H1 (cell line): ENCODE results near the gene BBS9.

ENCODE experiments used
- BRCA1 ChIP-seq: IDR thresholded peaks from 2 replicates; pipeline ENCODE4 v1.6.1; 2012; ENCODE audit warnings: low read depth, low read length, improper control_type of control experiment
- EGR1 ChIP-seq: IDR thresholded peaks from 2 replicates; pipeline ENCODE4 v1.6.1; 2011; ENCODE audit warnings: low read depth, low read length, borderline replicate concordance
- EZH2 ChIP-seq: fragments of 200-600 bp; sonication (generic); IDR thresholded peaks from 2 replicates; pipeline ENCODE4 v1.7.1; 2012; ENCODE audit warnings: low read depth, mild to moderate bottlenecking, moderate library complexity, low read length, inconsistent platforms; ENCODE audit not compliant: severe bottlenecking
- HDAC6 ChIP-seq: IDR thresholded peaks from one replicate; pipeline ENCODE4 v1.7.1; 2012; ENCODE audit warnings: low read depth, mild to moderate bottlenecking, inconsistent platforms, low read length, moderate library complexity
- POLR2A ChIP-seq, 2 experiments: IDR thresholded peaks; 1 replicate in 1 of 2; 2 replicates in 1 of 2; pipeline ENCODE4 v1.6.1; 2011; ENCODE audit warnings: low read depth in 2 of 2, low read length in 2 of 2, mild to moderate bottlenecking in 2 of 2; ENCODE audit errors: control extremely low read depth in 1 of 2
- POLR2AphosphoS5 ChIP-seq: IDR thresholded peaks from 2 replicates; pipeline ENCODE4 v1.6.1; 2011; ENCODE audit warnings: low read depth, low read length
- TBP ChIP-seq: IDR thresholded peaks from 2 replicates; pipeline ENCODE4 v1.6.1; 2011; ENCODE audit warnings: low read depth, low read length, improper control_type of control experiment
- TEAD4 ChIP-seq: IDR thresholded peaks from 2 replicates; pipeline ENCODE4 v1.6.1; 2012; ENCODE audit warnings: low read depth, low read length, inconsistent platforms, mixed read lengths
- TF ChIP-seq, protein P1 (sequence below), 3 experiments: IDR thresholded peaks; 1 replicate in 2 of 3; 2 replicates in 1 of 3; pipeline versions ENCODE4 v1.5.1 to v1.6.1; 2011; ENCODE audit warnings: low read length in 3 of 3, mild to moderate bottlenecking in 3 of 3, inconsistent platforms in 2 of 3, low read depth in 1 of 3, moderate library complexity in 1 of 3; ENCODE audit not compliant: insufficient read depth in 1 of 3; ENCODE audit errors: control extremely low read depth in 1 of 3
- TF ChIP-seq, protein P2 (sequence below): IDR thresholded peaks from 2 replicates; pipeline ENCODE4 v1.6.1; 2011; ENCODE audit warnings: low read depth, mild to moderate bottlenecking, low read length; ENCODE audit not compliant: insufficient read depth
- TF ChIP-seq, protein P3 (sequence below): IDR thresholded peaks from 2 replicates; pipeline ENCODE4 v1.6.1; 2011; ENCODE audit warnings: low read length, improper control_type of control experiment

DNA sequence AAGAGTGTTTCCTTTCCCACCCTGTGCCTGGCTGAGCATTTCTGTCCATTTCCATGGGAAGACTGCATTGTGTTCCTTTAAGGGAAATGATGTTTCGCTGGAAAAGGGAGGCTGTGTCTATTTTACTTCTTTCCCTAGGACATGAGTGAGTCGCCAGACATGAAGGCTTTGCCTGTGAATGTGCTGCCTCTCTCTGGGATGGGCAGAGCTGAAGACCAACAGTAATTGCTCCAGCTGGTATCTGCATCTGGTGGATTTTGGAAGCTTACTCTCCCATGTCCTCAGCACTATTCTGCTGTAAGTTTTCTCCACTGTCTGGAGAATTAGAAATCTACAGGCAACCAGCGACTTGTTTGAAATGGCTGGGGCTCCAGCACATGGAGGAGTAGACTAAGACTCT, 511.4 kb downstream of the BBS9 start:
- TF ChIP-seq POLR2AphosphoS5 (no peak), EZH2 (no peak), BRCA1 (no peak), EGR1 (no peak), TBP (no peak), TEAD4 (no peak), POLR2A (IDR thresholded peaks at IDR 0.05; ENCODE audit: control extremely low read depth in 1 of 2, low read depth in 2 of 2, low read length in 2 of 2) (no peak), HDAC6 (no peak)
- TF ChIP-seq, protein P1, sequence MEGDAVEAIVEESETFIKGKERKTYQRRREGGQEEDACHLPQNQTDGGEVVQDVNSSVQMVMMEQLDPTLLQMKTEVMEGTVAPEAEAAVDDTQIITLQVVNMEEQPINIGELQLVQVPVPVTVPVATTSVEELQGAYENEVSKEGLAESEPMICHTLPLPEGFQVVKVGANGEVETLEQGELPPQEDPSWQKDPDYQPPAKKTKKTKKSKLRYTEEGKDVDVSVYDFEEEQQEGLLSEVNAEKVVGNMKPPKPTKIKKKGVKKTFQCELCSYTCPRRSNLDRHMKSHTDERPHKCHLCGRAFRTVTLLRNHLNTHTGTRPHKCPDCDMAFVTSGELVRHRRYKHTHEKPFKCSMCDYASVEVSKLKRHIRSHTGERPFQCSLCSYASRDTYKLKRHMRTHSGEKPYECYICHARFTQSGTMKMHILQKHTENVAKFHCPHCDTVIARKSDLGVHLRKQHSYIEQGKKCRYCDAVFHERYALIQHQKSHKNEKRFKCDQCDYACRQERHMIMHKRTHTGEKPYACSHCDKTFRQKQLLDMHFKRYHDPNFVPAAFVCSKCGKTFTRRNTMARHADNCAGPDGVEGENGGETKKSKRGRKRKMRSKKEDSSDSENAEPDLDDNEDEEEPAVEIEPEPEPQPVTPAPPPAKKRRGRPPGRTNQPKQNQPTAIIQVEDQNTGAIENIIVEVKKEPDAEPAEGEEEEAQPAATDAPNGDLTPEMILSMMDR (IDR thresholded peaks at IDR 0.05; ENCODE audit: control extremely low read depth in 1 of 3, insufficient read depth in 1 of 3, low read depth in 1 of 3, low read length in 3 of 3), result no peak
- TF ChIP-seq, protein P2, sequence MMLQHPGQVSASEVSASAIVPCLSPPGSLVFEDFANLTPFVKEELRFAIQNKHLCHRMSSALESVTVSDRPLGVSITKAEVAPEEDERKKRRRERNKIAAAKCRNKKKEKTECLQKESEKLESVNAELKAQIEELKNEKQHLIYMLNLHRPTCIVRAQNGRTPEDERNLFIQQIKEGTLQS, result no peak
- TF ChIP-seq, protein P3, sequence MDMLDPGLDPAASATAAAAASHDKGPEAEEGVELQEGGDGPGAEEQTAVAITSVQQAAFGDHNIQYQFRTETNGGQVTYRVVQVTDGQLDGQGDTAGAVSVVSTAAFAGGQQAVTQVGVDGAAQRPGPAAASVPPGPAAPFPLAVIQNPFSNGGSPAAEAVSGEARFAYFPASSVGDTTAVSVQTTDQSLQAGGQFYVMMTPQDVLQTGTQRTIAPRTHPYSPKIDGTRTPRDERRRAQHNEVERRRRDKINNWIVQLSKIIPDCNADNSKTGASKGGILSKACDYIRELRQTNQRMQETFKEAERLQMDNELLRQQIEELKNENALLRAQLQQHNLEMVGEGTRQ, result no peak
